ENCODE measurements around the gene GTF3C4.

- TF ChIP-seq CTCF (IDR thresholded peaks at IDR 0.05; ENCODE audit: insufficient read depth, low read length, poor library complexity, severe bottlenecking) = no peak
- TF ChIP-seq EZH2phosphoT487 (conservative IDR thresholded peaks at IDR 0.05; ENCODE audit: low read length) = no peak
Measured at GRCh38 chr9:132725306-132725705, 55.0 kb downstream of the GTF3C4 start.

Measured in SU-DHL-6 (cell line).